HL-60 (cell line): ENCODE data around the gene SNRNP48.

Experiments used
- DNase-seq, 2 experiments: peaks; one replicate each; pipeline ENCODE4 v3.0.0-alpha.2; 2010 to 2020; ENCODE audit warnings: low read depth in 1 of 2, low spot score in 1 of 2
- H3K27ac ChIP-seq: fragments of 250-450 bp; sonication (Bioruptor Pico); replicated peaks from 2 replicates; pipeline ENCODE4 v1.5.1; 2020; ENCODE audit warnings: mild to moderate bottlenecking, moderate library complexity
- H3K27me3 ChIP-seq: fragments of 250-450 bp; sonication (Bioruptor Pico); 2 replicates; pipeline ENCODE4 v1.5.1; 2021; ENCODE audit warnings: mild to moderate bottlenecking, moderate library complexity; ENCODE audit not compliant: insufficient read depth, poor library complexity, severe bottlenecking
- H3K4me3 ChIP-seq: replicated peaks from 2 replicates; pipeline ENCODE4 v1.5.1; 2011; ENCODE audit warnings: mild to moderate bottlenecking, control low read depth, low read length; ENCODE audit not compliant: insufficient read depth
- CTCF ChIP-seq: IDR thresholded peaks from one replicate; pipeline ENCODE4 v1.5.1; 2011; ENCODE audit warnings: low read length, control low read depth, inconsistent platforms; ENCODE audit not compliant: insufficient read depth
- GABPA ChIP-seq: IDR thresholded peaks from 2 replicates; pipeline ENCODE4 v1.6.1; 2012; ENCODE audit warnings: low read depth
- POLR2AphosphoS5 ChIP-seq: IDR thresholded peaks from 2 replicates; pipeline ENCODE4 v1.6.1; 2012; ENCODE audit warnings: low read depth
- SPI1 ChIP-seq: IDR thresholded peaks from 2 replicates; pipeline ENCODE4 v1.6.1; 2012; ENCODE audit warnings: low read depth, mild to moderate bottlenecking, borderline replicate concordance
- TF ChIP-seq, protein P1 (sequence below): IDR thresholded peaks from 2 replicates; pipeline ENCODE4 v1.6.1; 2012; ENCODE audit warnings: low read depth; ENCODE audit not compliant: insufficient replicate concordance

The SNRNP48 gene

GRCh38 chr6:7628479-7628878 lies 38.5 kb downstream of the SNRNP48 start:
- no peaks in the 10 kb centered on the region for H3K27me3 ChIP-seq
- no peak for DNase-seq

DNA sequence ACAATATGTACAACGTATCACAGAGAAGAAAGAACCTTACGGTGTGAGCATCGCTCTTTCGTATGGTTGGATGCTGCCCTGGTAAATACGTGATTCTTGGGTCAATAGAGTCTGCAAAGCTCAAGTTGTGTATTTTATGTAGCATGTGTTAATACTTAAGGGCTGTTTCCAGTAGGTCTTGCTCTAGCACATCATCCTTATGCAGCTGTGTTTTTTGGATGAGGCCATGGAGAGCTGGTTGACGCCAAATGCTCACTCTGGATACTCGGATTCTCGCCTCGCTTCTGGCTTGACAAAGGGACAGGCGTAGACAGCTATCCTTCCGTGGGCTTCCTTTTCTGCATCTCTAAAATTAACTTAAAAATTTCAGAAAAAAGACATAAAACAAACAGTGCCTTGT lies 38.9 kb downstream of the SNRNP48 start:
- DNase-seq = no peak
- H3K27ac ChIP-seq = no peak overlapping the region
- TF ChIP-seq SPI1 (no peak), GABPA (no peak), POLR2AphosphoS5 (no peak), CTCF (no peak)
- TF ChIP-seq, protein P1, sequence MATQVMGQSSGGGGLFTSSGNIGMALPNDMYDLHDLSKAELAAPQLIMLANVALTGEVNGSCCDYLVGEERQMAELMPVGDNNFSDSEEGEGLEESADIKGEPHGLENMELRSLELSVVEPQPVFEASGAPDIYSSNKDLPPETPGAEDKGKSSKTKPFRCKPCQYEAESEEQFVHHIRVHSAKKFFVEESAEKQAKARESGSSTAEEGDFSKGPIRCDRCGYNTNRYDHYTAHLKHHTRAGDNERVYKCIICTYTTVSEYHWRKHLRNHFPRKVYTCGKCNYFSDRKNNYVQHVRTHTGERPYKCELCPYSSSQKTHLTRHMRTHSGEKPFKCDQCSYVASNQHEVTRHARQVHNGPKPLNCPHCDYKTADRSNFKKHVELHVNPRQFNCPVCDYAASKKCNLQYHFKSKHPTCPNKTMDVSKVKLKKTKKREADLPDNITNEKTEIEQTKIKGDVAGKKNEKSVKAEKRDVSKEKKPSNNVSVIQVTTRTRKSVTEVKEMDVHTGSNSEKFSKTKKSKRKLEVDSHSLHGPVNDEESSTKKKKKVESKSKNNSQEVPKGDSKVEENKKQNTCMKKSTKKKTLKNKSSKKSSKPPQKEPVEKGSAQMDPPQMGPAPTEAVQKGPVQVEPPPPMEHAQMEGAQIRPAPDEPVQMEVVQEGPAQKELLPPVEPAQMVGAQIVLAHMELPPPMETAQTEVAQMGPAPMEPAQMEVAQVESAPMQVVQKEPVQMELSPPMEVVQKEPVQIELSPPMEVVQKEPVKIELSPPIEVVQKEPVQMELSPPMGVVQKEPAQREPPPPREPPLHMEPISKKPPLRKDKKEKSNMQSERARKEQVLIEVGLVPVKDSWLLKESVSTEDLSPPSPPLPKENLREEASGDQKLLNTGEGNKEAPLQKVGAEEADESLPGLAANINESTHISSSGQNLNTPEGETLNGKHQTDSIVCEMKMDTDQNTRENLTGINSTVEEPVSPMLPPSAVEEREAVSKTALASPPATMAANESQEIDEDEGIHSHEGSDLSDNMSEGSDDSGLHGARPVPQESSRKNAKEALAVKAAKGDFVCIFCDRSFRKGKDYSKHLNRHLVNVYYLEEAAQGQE = no peak
- H3K4me3 ChIP-seq = no peak overlapping the region
- H3K27me3 ChIP-seq = no peaks in the 10 kb centered on the region

More at GRCh38 chr6:7628479-7628878, 38.5 kb downstream of the SNRNP48 start:
- TF ChIP-seq CTCF (no peak), GABPA (no peak), SPI1 (no peak), POLR2AphosphoS5 (no peak)
- TF ChIP-seq, protein P1 = no peak
- Histone ChIP-seq H3K27ac (no peak overlapping the region), H3K4me3 (no peak overlapping the region)

- DNase-seq = no peak
- no peak for TF ChIP-seq SPI1
- no peak for TF ChIP-seq CTCF
- TF ChIP-seq POLR2AphosphoS5 = no peak
- TF ChIP-seq, protein P1 = no peak
- no peak for TF ChIP-seq GABPA
- Histone ChIP-seq H3K27ac (no peak overlapping the region), H3K27me3 (no peaks in the 10 kb centered on the region), H3K4me3 (no peak overlapping the region)
These were observed 39.3 kb downstream of the SNRNP48 start for GRCh38 chr6:7629321-7629720.
